ENCODE measurements around the gene ATL1. TPM values are rescaled to one million over a fixed set of nuclear protein-coding genes. Genes with fewer than 3 reads are reported as not detected.

ATL1 gene
- total RNA-seq, 4 donors from 2014 or later = 3.6 to 11.3 (median 5.6) TPM

DNA sequence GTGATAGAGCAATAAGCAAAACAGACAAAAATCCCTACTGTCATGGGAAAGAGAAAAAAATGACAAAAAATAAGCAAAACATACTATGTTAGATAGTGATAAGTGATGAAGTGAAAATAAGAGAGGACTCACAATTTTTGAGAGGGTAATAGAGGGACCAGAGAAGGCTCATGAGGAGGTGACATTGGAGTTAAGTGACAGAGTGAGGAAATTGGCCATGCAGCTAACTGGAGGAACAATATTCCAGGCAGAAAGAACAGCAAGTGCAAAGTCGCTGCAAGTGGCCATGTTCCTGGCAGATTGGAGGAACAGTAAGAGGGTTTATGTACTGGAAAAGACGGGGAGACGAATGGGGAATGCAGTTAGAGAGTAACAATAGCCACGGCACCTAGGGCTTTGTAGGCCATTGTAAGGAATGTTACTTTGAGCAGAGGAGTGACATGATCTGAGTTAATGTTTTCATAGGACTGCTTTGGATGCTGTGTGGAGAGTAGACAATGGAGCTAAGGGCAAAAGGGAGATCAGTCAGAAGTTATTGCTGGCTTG, 109.6 kb downstream of the ATL1 start:
- TF ChIP-seq, protein P1, sequence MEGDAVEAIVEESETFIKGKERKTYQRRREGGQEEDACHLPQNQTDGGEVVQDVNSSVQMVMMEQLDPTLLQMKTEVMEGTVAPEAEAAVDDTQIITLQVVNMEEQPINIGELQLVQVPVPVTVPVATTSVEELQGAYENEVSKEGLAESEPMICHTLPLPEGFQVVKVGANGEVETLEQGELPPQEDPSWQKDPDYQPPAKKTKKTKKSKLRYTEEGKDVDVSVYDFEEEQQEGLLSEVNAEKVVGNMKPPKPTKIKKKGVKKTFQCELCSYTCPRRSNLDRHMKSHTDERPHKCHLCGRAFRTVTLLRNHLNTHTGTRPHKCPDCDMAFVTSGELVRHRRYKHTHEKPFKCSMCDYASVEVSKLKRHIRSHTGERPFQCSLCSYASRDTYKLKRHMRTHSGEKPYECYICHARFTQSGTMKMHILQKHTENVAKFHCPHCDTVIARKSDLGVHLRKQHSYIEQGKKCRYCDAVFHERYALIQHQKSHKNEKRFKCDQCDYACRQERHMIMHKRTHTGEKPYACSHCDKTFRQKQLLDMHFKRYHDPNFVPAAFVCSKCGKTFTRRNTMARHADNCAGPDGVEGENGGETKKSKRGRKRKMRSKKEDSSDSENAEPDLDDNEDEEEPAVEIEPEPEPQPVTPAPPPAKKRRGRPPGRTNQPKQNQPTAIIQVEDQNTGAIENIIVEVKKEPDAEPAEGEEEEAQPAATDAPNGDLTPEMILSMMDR (IDR thresholded peaks at IDR 0.05) = no peak
- DNase-seq (ENCODE audit: low spot score) (no peak), ATAC-seq (ENCODE audit: low FRiP score) (no peak)

DNA sequence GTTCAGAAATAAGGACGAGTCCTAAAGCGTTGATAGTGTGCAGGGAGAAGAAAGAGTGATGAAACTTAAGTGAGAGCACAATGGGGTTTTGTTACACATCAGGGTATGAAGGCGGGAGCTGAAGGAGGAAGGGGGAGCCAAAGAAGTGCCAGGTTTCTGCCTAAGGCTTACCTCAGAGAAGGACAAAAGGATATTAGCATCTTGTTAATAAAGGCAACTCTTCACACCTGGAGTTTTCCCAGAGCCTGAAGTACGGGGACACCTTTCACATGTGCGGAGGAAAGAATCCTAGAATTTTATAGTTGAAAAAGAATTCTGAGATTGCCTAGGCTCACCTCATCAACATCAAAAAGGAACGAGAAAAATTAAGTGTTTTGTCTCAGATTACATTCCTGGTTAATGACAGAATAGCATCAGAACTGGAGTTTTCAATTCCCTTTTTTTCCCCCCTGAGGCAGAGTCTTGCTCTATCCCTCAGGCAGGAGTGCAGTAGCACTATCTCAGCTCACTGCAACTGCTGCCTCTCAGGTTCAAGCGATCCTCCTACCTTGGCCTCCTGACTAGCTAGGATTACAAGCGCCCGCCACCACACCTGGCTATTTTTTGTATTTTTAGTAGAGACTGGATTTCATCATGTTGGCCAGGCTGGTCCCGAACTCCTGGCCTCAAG, 110.4 kb downstream of the ATL1 start:
- DNase-seq (ENCODE audit: low spot score) (no peak), ATAC-seq (ENCODE audit: low FRiP score) (no peak)
- TF ChIP-seq, protein P1 (IDR thresholded peaks at IDR 0.05) = no peak

DNA sequence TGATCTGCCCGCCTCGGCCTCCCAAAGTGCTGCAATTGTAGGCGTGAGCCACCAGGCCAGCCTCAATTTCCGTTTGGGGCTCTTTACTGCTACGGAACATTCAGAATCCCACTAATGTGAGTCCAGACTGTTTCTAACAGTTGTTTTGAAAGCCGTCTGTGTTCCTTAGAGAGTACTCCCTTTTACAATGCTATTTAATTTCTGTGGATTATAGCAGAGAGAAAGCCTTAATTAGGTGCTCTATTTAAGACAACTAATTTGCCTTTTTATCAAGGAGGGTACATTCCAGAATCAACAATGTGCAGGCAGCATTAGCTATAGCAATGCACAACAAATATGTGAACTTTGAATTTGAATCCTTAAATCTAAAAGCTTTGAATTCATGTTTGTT, 110.9 kb downstream of the ATL1 start:
- ATAC-seq (ENCODE audit: low FRiP score) = no peak

DNA sequence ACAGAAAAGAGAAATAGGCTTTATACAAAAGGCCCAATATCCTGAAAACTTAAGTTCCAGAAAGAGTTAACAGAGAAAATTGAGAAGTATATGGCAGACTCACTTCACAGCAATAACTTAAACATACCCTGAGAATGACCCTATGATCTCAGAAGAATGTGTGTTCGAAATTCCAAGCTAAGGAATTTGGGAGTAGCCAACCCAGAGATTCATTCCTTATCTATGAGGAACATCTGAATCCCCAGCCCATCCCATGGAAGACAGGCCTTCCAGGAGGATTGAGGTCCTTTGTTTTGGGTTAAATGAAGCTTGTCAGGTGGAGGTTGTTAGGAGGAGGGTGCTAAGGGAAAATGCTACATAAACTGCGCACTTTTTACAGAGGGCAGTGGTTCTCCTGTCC, 115.7 kb downstream of the ATL1 start:
- ATAC-seq (ENCODE audit: low FRiP score) = no peak

More for the DNA sequence above, 110.9 kb downstream of the ATL1 start:
- no peak for DNase-seq (ENCODE audit: low spot score)
- TF ChIP-seq, protein P1 (IDR thresholded peaks at IDR 0.05) = no peak

DNA sequence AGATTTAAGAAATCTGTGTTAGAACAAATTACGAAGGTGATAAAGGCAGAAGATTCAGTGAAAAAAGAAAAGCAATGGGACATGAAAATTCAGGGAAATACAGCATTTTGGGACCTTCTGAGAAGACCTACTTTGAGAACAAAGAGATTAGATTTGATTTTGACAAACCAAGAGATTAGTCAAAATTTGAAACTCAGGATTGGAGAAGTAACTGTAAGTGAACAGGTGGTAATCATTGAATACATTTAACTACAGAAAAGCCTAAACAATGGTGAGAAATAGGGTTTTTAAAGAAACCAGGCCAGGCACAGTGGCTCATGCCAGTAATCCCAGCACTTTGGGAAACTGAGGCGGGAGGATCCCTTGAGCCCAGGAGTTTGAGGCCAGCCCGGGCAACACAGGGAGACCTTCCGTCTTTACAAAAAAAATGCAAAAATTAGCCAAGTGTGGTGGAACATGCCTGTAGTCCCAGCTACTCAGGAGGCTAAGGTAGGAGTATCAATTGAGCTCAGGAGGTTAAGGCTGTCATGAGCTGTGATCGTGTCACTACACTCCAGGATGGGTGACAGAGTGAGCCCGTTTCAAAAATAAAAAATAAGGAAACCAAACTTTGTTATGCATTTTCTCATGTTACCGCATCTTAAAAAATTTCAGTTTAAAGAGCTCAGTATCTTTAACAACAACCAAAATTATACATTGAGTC, 117.0 kb downstream of the ATL1 start:
- no peak for ATAC-seq (ENCODE audit: low FRiP score)
- TF ChIP-seq, protein P1 (IDR thresholded peaks at IDR 0.05) = no peak
- DNase-seq (ENCODE audit: low spot score) = no peak

More for the DNA sequence above, 115.7 kb downstream of the ATL1 start:
- DNase-seq (ENCODE audit: low spot score) = no peak
- TF ChIP-seq, protein P1 (IDR thresholded peaks at IDR 0.05) = no peak

DNA sequence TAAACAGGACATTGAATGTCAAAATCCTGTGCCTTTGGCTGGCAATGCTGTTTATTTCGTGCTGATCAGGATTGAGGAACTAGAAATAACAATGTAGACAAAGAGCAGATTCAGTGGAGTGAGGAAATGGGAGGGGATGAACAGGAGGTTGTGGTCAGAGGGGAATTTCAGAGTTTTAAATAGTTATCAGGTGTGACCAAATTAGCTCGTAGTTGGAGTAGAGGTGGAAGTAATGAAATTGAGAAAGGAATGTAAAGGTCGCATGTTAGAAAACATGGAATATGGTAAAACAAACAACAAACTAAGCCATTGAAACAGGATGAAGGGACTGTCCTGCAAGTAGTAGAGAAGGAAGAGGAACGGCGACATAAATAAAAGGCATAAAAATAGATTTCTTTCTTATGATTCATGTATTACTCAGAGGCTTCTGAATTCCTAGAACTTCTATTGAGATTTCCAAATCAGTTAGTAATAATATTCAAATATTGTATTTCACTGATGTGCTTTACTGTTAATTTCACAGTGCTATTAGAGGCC, 117.7 kb downstream of the ATL1 start:
- TF ChIP-seq, protein P1 (IDR thresholded peaks at IDR 0.05) = no peak
- no peak for DNase-seq (ENCODE audit: low spot score)
- ATAC-seq (ENCODE audit: low FRiP score) = peak; percentile 53
